Measurements from ENCODE around the gene RAC2.

Gene RAC2

GRCh38 chr22:37184816-37185541 lies 59.1 kb downstream of the RAC2 start:
- DNase-seq, result no peak

- DNase-seq, result no peak
Measured at GRCh38 chr22:37184380-37184755, 59.7 kb downstream of the RAC2 start.

- DNase-seq, result no peak
Measured at GRCh38 chr22:37183432-37184379, 60.4 kb downstream of the RAC2 start.

GRCh38 chr22:37182949-37183245 lies 61.2 kb downstream of the RAC2 start:
- no peak for DNase-seq

GRCh38 chr22:37182101-37182948 lies 61.7 kb downstream of the RAC2 start:
- no peak for DNase-seq

- no peak for DNase-seq
Measured at GRCh38 chr22:37181681-37182080, 62.4 kb downstream of the RAC2 start.

- no peak for DNase-seq
Measured at GRCh38 chr22:37180531-37181231, 63.4 kb downstream of the RAC2 start.

GRCh38 chr22:37179622-37180420 lies 64.2 kb downstream of the RAC2 start:
- no peak for DNase-seq

- DNase-seq, result no peak
Measured at GRCh38 chr22:37179126-37179470, 65.0 kb downstream of the RAC2 start.

- DNase-seq, result no peak
Measured at GRCh38 chr22:37178350-37179125, 65.5 kb downstream of the RAC2 start.

- no peak for DNase-seq
Measured at GRCh38 chr22:37177755-37178154, 66.3 kb downstream of the RAC2 start.

GRCh38 chr22:37177221-37177620 lies 66.8 kb downstream of the RAC2 start:
- DNase-seq, result no peak

- DNase-seq, result no peak
Measured at GRCh38 chr22:37176464-37177061, 67.5 kb downstream of the RAC2 start.

GRCh38 chr22:37175414-37176281 lies 68.4 kb downstream of the RAC2 start:
- no peak for DNase-seq

Measured in NCI-H2081 (cell line).